Activated naive CD8-positive, alpha-beta T cell (primary cell): ENCODE measurements around the gene SMC1A.
A peak's percentile ranks its signal among the peaks of the same experiment; 100 is the strongest.
"Not testable (repeated sequence)": the region's sequence is repeated elsewhere in the genome, so short reads cannot be mapped to it uniquely, and the experiment has no call there.

Source experiments
- H3K27ac Mint-ChIP-seq: one replicate; pipeline ENCODE4 v1.8.0; 2021; ENCODE audit warnings: mixed read lengths
- H3K27me3 Mint-ChIP-seq: one replicate; pipeline ENCODE4 v1.8.0; 2021; ENCODE audit warnings: mixed read lengths
- H3K36me3 Mint-ChIP-seq: one replicate; pipeline ENCODE4 v1.8.0; 2021; ENCODE audit warnings: mixed read lengths
- H3K4me1 Mint-ChIP-seq: one replicate; pipeline ENCODE4 v1.8.0; 2021; ENCODE audit warnings: low read depth, mixed read lengths
- H3K4me3 Mint-ChIP-seq: one replicate; pipeline ENCODE4 v1.8.0; 2021; ENCODE audit warnings: mild to moderate bottlenecking, mixed read lengths
- H3K9me3 Mint-ChIP-seq: one replicate; pipeline ENCODE4 v1.8.0; 2021; ENCODE audit warnings: low read depth, mixed read lengths

The SMC1A gene

GRCh38 chrX:53438174-53438831, 15.8 kb upstream of the SMC1A start:
- Mint-ChIP-seq H3K36me3 (peaks cover 2% of the 10 kb centered on the region), H3K9me3 (no peaks in the 10 kb centered on the region), H3K27ac (no peak overlapping the region), H3K4me1 (peaks cover 24% of the 10 kb centered on the region), H3K27me3 (no peaks in the 10 kb centered on the region), H3K4me3 (no peak overlapping the region)

GRCh38 chrX:53437206-53437605, 14.8 kb upstream of the SMC1A start:
- Mint-ChIP-seq H3K4me3 (no peak overlapping the region), H3K27me3 (no peaks in the 10 kb centered on the region), H3K4me1 (peaks cover 26% of the 10 kb centered on the region), H3K9me3 (no peaks in the 10 kb centered on the region), H3K36me3 (peaks cover 2% of the 10 kb centered on the region), H3K27ac (no peak overlapping the region)

GRCh38 chrX:53435997-53436396, 13.5 kb upstream of the SMC1A start:
- Mint-ChIP-seq H3K4me3 (no peak overlapping the region), H3K4me1 (peaks cover 21% of the 10 kb centered on the region), H3K27ac (no peak overlapping the region), H3K9me3 (no peaks in the 10 kb centered on the region), H3K36me3 (peaks cover 2% of the 10 kb centered on the region), H3K27me3 (no peaks in the 10 kb centered on the region)

- no peaks in the 10 kb centered on the region for H3K27me3 Mint-ChIP-seq
- H3K27ac Mint-ChIP-seq: peak within 1 kb of the TSS; percentile 96
- H3K4me1 Mint-ChIP-seq: peaks cover 18% of the 10 kb centered on the region
- peak within 1 kb of the TSS; percentile 99 for H3K4me3 Mint-ChIP-seq
- peaks cover 2% of the 10 kb centered on the region for H3K36me3 Mint-ChIP-seq
- no peaks in the 10 kb centered on the region for H3K9me3 Mint-ChIP-seq
Measured at GRCh38 chrX:53433651-53434639, 11.5 kb upstream of the SMC1A start, which contains the start of gene HSD17B10. Gene HSD17B10, minus strand, starts transcription at chrX:53434370. Its CDS starts 25 bp downstream, at chrX:53434345.

- Mint-ChIP-seq H3K36me3 (peaks cover 2% of the 10 kb centered on the region), H3K4me1 (peaks cover 14% of the 10 kb centered on the region), H3K27me3 (no peaks in the 10 kb centered on the region), H3K9me3 (no peaks in the 10 kb centered on the region), H3K4me3 (peak overlapping the region; percentile 27), H3K27ac (no peak overlapping the region)
Measured at GRCh38 chrX:53430231-53430630, 7.8 kb upstream of the SMC1A start.

GRCh38 chrX:53429755-53430154, 7.3 kb upstream of the SMC1A start:
- H3K4me1 Mint-ChIP-seq: peaks cover 9% of the 10 kb centered on the region
- no peak overlapping the region for H3K27ac Mint-ChIP-seq
- no peaks in the 10 kb centered on the region for H3K27me3 Mint-ChIP-seq
- H3K4me3 Mint-ChIP-seq: no peak overlapping the region
- no peaks in the 10 kb centered on the region for H3K9me3 Mint-ChIP-seq
- H3K36me3 Mint-ChIP-seq: peaks cover 2% of the 10 kb centered on the region

GRCh38 chrX:53422861-53423306, 430 bp upstream of the SMC1A start, which contains the start of gene RIBC1:
Gene RIBC1, plus strand, starts transcription at chrX:53422873. Its CDS starts 3,404 bp downstream, at chrX:53426277.
- H3K27ac Mint-ChIP-seq: peak within 1 kb of the TSS; percentile 96
- peaks cover 2% of the 10 kb centered on the region for H3K36me3 Mint-ChIP-seq
- peak within 1 kb of the TSS; percentile 90 for H3K4me3 Mint-ChIP-seq
- peaks cover 21% of the 10 kb centered on the region for H3K4me1 Mint-ChIP-seq
- H3K9me3 Mint-ChIP-seq: no peaks in the 10 kb centered on the region
- H3K27me3 Mint-ChIP-seq: no peaks in the 10 kb centered on the region

GRCh38 chrX:53421772-53422085, 725 bp downstream of the SMC1A start:
- Mint-ChIP-seq H3K9me3 (no peaks in the 10 kb centered on the region), H3K4me3 (peak overlapping the region; percentile 90), H3K27me3 (no peaks in the 10 kb centered on the region), H3K27ac (peak overlapping the region; percentile 96), H3K4me1 (peaks cover 26% of the 10 kb centered on the region), H3K36me3 (peaks cover 2% of the 10 kb centered on the region)

GRCh38 chrX:53421125-53421524, 1.3 kb downstream of the SMC1A start:
- H3K9me3 Mint-ChIP-seq: no peaks in the 10 kb centered on the region
- no peaks in the 10 kb centered on the region for H3K27me3 Mint-ChIP-seq
- peaks cover 2% of the 10 kb centered on the region for H3K36me3 Mint-ChIP-seq
- peak overlapping the region; percentile 90 for H3K4me3 Mint-ChIP-seq
- peak overlapping the region; percentile 96 for H3K27ac Mint-ChIP-seq
- H3K4me1 Mint-ChIP-seq: peaks cover 26% of the 10 kb centered on the region

- peak overlapping the region; percentile 50 for H3K27ac Mint-ChIP-seq
- H3K9me3 Mint-ChIP-seq, H3K27me3 Mint-ChIP-seq, H3K36me3 Mint-ChIP-seq: not testable (repeated sequence)
- peaks cover 26% of the 10 kb centered on the region for H3K4me1 Mint-ChIP-seq
- H3K4me3 Mint-ChIP-seq: peak overlapping the region; percentile 90
Measured at GRCh38 chrX:53420351-53420750, 2.1 kb downstream of the SMC1A start.

GRCh38 chrX:53412446-53412845, 10.0 kb downstream of the SMC1A start:
- Mint-ChIP-seq H3K4me1 (peaks cover 5% of the 10 kb centered on the region), H3K27me3 (no peaks in the 10 kb centered on the region), H3K36me3 (no peaks in the 10 kb centered on the region), H3K27ac (no peak overlapping the region), H3K9me3 (no peaks in the 10 kb centered on the region), H3K4me3 (no peak overlapping the region)

GRCh38 chrX:53403535-53403934, 18.9 kb downstream of the SMC1A start:
- Mint-ChIP-seq H3K4me1 (no peaks in the 10 kb centered on the region), H3K27me3 (no peaks in the 10 kb centered on the region), H3K9me3 (no peaks in the 10 kb centered on the region), H3K27ac (no peak overlapping the region), H3K36me3 (peaks cover 4% of the 10 kb centered on the region), H3K4me3 (no peak overlapping the region)

GRCh38 chrX:53398216-53398615, 24.2 kb downstream of the SMC1A start:
- Mint-ChIP-seq H3K27me3 (no peaks in the 10 kb centered on the region), H3K9me3 (no peaks in the 10 kb centered on the region), H3K36me3 (peaks cover 4% of the 10 kb centered on the region), H3K27ac (no peak overlapping the region), H3K4me1 (no peaks in the 10 kb centered on the region), H3K4me3 (no peak overlapping the region)

- Mint-ChIP-seq H3K27ac (peak overlapping the region; percentile 10), H3K4me1 (no peaks in the 10 kb centered on the region), H3K36me3 (no peaks in the 10 kb centered on the region), H3K27me3 (no peaks in the 10 kb centered on the region), H3K4me3 (no peak overlapping the region), H3K9me3 (no peaks in the 10 kb centered on the region)
Measured at GRCh38 chrX:53395605-53396298, 26.7 kb downstream of the SMC1A start.
